ENCODE measurements around the gene SPCS2.
"Not testable (repeated sequence)": the region's sequence is repeated elsewhere in the genome, so short reads cannot be mapped to it uniquely, and the experiment has no call there.

Gene SPCS2

GRCh38 chr11:75002516-75002915 lies 53.5 kb downstream of the SPCS2 start:
- DNase-seq (ENCODE audit: low read depth) = no peak

DNA sequence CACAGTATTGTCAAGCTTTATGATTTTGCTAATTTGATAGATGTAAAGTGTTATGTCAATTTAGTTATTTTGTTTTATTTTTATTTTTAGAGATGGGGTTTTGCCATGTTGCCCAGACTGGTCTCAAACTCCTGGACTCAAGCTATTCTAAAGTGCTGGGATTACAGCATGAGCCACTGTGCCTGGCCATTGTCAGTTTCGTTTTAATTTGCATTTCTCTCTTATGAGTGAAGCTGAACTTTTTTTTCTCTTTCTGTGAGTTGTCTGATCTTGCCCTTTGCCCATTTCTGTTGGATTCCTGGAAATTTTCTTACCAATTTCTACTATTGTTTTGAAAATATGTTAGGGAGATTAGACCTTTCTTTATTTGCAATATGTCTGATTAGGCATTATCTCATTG lies 55.1 kb downstream of the SPCS2 start:
- no peak for DNase-seq (ENCODE audit: low read depth)

- DNase-seq (ENCODE audit: low read depth) = no peak
These were observed 62.3 kb downstream of the SPCS2 start for GRCh38 chr11:75011357-75011756.

GRCh38 chr11:75011872-75012271 lies 62.8 kb downstream of the SPCS2 start:
- no peak for DNase-seq (ENCODE audit: low read depth)

DNA sequence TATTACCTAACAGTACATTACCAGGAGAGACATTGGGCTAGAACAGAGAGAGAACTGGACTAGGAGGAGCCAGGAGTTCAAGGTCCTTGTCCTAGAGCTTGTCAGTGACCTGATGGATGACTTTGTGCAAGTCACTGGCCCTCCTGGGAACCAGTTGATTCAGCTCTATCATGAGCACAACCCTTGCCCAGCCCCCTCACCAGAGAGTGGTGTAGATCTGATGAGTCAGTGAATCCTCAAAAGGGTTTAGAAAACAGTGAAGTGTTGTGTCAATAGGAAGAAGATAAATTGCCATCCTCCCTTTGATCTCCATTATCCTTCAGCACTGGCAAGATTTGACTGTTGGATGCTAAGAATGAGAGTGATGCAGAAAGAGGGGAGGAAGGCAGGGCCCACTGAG lies 64.0 kb downstream of the SPCS2 start:
- peak; percentile 33 for DNase-seq (ENCODE audit: low read depth)

DNA sequence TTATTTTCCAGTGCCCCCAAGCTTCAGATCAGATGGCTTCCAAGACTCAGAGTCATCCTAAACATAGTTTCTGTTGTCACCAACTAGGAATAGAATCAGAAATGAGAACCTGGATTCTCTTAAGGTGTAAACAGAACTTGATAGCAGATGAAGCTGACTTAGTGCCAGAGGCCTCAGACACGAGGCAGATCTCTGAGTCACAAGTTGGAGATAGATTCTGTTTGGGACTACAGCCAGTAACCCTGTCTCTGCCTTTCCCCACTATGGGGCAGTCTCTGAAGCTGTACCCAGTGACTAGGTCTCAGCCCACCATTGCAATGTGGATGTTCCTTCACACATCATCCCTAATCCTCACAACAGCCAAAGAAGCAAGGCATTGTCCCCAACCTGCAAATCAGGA lies 65.1 kb downstream of the SPCS2 start:
- peak; percentile 65 for DNase-seq (ENCODE audit: low read depth)

DNA sequence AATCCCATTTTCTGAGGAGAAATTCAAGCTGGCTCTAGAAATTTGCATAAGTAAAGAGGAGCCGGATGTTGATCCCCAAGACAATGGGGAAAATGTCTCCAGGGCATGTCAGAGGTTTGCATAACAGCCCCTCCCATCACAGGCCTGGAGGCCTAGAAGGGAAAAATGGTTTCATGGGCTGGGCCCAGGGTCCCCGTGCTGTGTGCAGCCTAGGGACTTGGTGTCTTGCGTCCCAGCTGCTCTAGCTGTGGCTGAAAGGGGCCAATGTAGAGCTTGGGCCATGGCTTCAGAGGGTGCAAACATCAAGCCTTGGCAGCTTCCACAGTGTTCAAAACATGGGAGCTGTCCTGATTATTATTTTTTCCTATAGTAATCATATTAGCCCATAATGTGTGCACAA lies 70.1 kb downstream of the SPCS2 start:
- not testable (repeated sequence) for DNase-seq (ENCODE audit: low read depth)

- not testable (repeated sequence) for DNase-seq (ENCODE audit: low read depth)
These were observed 71.3 kb downstream of the SPCS2 start for GRCh38 chr11:75020328-75020727.

GRCh38 chr11:75022296-75022695 lies 73.2 kb downstream of the SPCS2 start:
- DNase-seq (ENCODE audit: low read depth) = no peak

DNA sequence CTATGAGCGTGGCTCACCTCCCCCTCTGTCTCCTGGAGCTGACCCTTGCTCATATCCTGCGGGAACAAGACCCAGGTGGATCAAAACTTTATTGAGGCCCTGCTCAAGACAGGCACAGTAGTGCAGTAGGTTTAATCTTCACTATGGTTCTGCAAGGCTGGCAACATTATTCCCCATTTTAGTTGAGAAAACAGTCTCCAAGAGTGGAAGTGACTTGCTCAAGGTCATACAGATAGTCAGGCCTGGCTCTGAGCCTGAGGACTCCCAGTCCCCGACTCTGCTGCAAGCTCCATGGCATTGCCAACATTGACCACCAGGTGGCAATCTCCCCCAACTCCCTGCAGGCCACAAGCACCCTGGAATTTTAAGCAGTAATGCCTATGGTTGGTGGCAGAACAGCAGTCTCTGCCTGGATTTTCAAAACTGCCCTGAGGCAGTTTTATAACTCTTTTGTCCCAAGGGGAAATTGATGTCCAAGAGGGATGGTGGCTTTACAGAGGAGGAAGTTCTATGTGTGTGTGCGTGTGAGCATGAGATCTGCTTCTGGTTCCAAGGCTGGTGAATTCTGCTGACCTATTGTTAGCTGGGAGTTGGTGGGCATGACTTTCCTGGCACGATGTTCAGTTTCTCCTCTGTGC lies 73.8 kb downstream of the SPCS2 start:
- peak; percentile 83 for DNase-seq (ENCODE audit: low read depth)

GRCh38 chr11:75023446-75024067 lies 74.5 kb downstream of the SPCS2 start:
- no peak for DNase-seq (ENCODE audit: low read depth)

- DNase-seq (ENCODE audit: low read depth) = no peak
These were observed 75.0 kb downstream of the SPCS2 start for GRCh38 chr11:75024068-75024449.

DNA sequence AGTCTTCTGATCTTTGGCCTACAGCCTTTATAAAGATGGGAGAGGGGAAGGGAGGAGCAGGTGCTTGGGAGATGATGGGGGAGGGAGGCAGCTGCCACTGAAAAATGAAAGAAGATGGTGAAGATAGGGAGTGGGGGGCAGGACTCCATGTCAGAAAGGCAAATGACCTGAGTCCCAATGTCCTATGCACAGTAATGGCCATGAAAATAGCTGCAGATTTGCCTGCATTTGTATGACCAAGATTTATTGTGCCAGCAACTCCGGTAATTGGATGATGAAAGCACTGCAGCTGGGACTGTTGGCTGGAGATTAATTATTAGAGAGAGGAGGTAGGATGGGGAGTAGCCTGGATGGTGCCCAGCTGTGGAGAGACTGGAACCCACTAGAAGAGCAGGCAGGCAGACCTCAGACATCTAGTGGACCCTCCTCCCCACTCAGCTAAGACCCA lies 75.7 kb downstream of the SPCS2 start:
- DNase-seq (ENCODE audit: low read depth) = no peak

DNA sequence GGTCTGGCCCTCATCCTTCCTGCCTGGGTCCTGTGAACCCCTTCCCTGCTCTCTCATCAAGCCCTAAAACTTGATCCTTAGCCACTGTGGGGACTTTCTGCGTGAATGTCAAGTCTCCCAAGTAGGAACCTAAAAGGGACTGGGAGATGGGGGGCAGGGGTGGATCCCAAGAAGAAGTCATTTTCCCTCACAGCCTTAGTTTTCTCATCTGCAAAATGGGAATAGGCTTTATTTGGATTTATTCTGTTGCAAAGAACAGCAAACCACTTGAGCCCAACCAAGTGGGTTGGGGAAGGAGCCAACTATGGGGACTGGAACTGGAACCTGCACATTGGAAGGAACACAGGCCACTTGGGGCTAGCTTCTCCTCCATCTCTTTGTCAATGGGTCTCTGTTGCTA lies 76.5 kb downstream of the SPCS2 start:
- no peak for DNase-seq (ENCODE audit: low read depth)

GRCh38 chr11:75028321-75028720 lies 79.3 kb downstream of the SPCS2 start:
- DNase-seq (ENCODE audit: low read depth) = no peak
